DMS114 treated with DMSO at 0.1 percent for 48 hours (cell line): Measurements from ENCODE around the gene OR2V1.

ENCODE experiments used
- DNase-seq: peaks from one replicate; lab custom pipeline; 2025; ENCODE audit not compliant: unreplicated experiment; lab: John Stamatoyannopoulos, UW

The OR2V1 gene

GRCh38 chr5:181076920-181077319 is 54.0 kb downstream of the OR2V1 start:
- DNase-seq = no peak
